ENCODE data around the gene MAPKAPK5. TPM values are rescaled to one million over a fixed set of nuclear protein-coding genes. Genes with fewer than 3 reads are reported as not detected.

Gene MAPKAPK5
- total RNA-seq, 1 donor from 2014 or later: 70.9 TPM

DNA sequence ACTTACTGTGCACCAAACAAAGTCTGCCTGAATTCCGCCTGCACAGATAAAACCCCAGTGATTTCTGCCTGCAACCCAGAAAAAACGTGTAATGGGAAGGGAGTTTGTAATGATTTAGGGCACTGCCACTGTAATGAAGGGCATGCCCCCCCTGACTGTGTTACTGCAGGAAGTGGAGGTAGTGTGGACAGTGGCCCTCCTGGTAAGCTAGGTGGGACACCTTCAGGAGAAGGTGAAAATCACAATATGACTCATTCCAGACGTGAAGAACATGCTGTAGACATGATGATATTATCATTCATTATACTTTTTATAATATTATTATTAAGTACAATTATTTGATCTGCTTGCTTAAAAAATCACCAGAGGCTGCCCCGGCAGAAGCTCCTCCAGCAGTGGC lies 59.2 kb downstream of the MAPKAPK5 start:
- DNase-seq (ENCODE audit: low spot score in 2 of 2, unreplicated experiment in 2 of 2): no peak
- H3K4me3 Mint-ChIP-seq: no peak overlapping the region
- H3K27ac Mint-ChIP-seq: no peak overlapping the region
- peaks cover 6% of the 10 kb centered on the region for H3K9me3 Mint-ChIP-seq
- H3K4me1 Mint-ChIP-seq: no peaks in the 10 kb centered on the region
- TF ChIP-seq, protein P1, sequence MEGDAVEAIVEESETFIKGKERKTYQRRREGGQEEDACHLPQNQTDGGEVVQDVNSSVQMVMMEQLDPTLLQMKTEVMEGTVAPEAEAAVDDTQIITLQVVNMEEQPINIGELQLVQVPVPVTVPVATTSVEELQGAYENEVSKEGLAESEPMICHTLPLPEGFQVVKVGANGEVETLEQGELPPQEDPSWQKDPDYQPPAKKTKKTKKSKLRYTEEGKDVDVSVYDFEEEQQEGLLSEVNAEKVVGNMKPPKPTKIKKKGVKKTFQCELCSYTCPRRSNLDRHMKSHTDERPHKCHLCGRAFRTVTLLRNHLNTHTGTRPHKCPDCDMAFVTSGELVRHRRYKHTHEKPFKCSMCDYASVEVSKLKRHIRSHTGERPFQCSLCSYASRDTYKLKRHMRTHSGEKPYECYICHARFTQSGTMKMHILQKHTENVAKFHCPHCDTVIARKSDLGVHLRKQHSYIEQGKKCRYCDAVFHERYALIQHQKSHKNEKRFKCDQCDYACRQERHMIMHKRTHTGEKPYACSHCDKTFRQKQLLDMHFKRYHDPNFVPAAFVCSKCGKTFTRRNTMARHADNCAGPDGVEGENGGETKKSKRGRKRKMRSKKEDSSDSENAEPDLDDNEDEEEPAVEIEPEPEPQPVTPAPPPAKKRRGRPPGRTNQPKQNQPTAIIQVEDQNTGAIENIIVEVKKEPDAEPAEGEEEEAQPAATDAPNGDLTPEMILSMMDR (IDR thresholded peaks at IDR 0.05; ENCODE audit: unreplicated experiment): no peak
- no peaks in the 10 kb centered on the region for H3K27me3 Mint-ChIP-seq (ENCODE audit: low read depth)
- peaks cover 22% of the 10 kb centered on the region for H3K36me3 Mint-ChIP-seq

DNA sequence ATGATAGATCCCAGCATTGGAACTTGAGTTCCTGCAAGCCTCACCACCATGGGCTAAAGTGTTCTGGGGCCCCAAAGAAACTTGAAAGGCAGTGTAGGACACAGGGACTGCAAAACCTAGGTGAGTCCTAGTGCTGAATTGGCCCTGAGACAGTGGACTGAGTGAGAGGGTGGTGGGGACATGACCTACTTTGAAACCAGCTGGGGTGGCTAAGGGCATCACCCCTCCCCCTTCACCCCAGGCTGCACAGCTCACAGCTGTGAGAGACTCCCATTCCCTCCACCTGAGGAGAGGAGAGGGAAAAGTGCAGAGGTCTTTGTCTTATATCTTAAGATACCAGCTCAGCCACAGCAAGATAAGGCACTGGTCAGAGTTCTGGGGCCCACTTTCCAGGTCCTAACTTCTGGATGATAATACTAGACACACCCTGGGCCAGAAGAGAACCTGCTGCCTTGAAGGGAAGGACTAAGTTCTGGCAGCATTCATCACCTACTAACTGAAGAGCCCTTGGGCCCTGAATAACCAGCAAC lies 62.5 kb downstream of the MAPKAPK5 start:
- Mint-ChIP-seq H3K4me3 (no peak overlapping the region), H3K4me1 (no peaks in the 10 kb centered on the region), H3K27me3 (ENCODE audit: low read depth) (no peaks in the 10 kb centered on the region), H3K9me3 (peaks cover 28% of the 10 kb centered on the region), H3K36me3 (peaks cover 27% of the 10 kb centered on the region), H3K27ac (no peak overlapping the region)
- TF ChIP-seq, protein P1 (IDR thresholded peaks at IDR 0.05; ENCODE audit: unreplicated experiment): no peak
- DNase-seq (ENCODE audit: low spot score in 2 of 2, unreplicated experiment in 2 of 2): no peak

DNA sequence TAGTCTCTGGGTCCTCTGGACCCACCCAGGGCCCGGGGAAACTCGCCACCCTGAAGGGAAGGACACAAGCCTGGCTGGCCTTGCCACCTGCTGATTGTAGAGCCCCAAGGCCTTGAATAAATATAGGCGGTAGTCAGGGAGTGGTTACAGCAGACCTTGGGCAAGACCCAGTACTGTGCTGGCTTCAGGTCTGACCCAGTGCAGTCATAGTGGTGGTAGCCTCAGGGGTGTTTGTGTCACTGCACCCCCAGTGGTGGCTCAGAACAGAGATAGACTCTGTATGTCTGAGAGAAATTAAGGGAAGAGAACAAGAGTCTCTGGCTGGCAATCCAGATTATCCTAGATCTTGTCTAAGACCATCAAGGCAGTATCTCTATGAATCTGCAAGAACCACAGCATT lies 63.5 kb downstream of the MAPKAPK5 start:
- Mint-ChIP-seq H3K36me3 (peaks cover 21% of the 10 kb centered on the region), H3K4me1 (no peaks in the 10 kb centered on the region), H3K4me3 (no peak overlapping the region), H3K27ac (no peak overlapping the region), H3K9me3 (peaks cover 36% of the 10 kb centered on the region), H3K27me3 (ENCODE audit: low read depth) (no peaks in the 10 kb centered on the region)
- no peak for DNase-seq (ENCODE audit: low spot score in 2 of 2, unreplicated experiment in 2 of 2)
- TF ChIP-seq, protein P1 (IDR thresholded peaks at IDR 0.05; ENCODE audit: unreplicated experiment): no peak

DNA sequence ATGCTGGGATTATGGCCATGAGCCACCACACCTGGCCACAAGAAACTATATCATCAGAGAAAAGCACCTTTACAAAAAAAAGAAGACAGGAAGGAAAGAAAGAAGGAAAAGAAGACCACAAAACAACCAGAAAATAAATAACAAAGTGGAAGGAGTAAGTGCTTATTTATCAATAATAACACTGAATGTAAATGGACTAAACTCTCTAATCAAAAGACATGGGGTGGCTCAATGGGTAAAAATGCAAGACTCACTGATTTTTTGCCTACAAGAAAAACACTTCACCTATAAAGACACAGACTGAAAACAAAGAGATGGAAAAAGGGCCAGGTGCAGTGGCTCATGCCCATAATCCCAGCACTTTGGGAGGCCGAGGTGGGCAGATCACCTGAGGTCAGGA lies 65.7 kb downstream of the MAPKAPK5 start:
- peaks cover 19% of the 10 kb centered on the region for H3K36me3 Mint-ChIP-seq

DNA sequence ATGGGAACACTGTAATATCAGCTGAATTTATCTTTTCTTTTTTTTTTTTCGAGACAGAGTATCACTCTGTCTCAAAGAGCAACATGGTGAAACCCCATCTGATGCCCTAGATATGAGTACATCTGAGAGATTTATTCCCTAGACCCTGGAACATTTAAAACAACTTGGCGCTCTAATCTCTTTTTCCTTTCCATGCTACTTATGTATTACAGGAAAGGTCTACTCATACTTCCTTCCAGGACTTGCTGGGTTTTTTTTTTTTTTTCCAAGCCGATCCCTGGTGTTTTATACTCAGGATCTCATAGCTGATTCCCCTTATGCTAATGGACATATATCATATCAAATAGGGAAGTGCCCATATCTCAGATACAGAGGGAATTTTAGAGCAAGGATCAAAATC lies 83.1 kb downstream of the MAPKAPK5 start:
- Mint-ChIP-seq H3K4me1 (no peaks in the 10 kb centered on the region), H3K27me3 (ENCODE audit: low read depth) (no peaks in the 10 kb centered on the region), H3K9me3 (no peaks in the 10 kb centered on the region), H3K27ac (no peak overlapping the region), H3K36me3 (no peaks in the 10 kb centered on the region), H3K4me3 (no peak overlapping the region)
- TF ChIP-seq, protein P1 (IDR thresholded peaks at IDR 0.05; ENCODE audit: unreplicated experiment): no peak
- DNase-seq (ENCODE audit: low spot score in 2 of 2, unreplicated experiment in 2 of 2): no peak

More for the DNA sequence above, 65.7 kb downstream of the MAPKAPK5 start:
- no peak overlapping the region for H3K27ac Mint-ChIP-seq
- no peaks in the 10 kb centered on the region for H3K27me3 Mint-ChIP-seq (ENCODE audit: low read depth)
- no peak overlapping the region for H3K4me3 Mint-ChIP-seq
- TF ChIP-seq, protein P1 (IDR thresholded peaks at IDR 0.05; ENCODE audit: unreplicated experiment): no peak
- peaks cover 38% of the 10 kb centered on the region for H3K9me3 Mint-ChIP-seq
- no peaks in the 10 kb centered on the region for H3K4me1 Mint-ChIP-seq
- DNase-seq (ENCODE audit: low spot score in 2 of 2, unreplicated experiment in 2 of 2): no peak

DNA sequence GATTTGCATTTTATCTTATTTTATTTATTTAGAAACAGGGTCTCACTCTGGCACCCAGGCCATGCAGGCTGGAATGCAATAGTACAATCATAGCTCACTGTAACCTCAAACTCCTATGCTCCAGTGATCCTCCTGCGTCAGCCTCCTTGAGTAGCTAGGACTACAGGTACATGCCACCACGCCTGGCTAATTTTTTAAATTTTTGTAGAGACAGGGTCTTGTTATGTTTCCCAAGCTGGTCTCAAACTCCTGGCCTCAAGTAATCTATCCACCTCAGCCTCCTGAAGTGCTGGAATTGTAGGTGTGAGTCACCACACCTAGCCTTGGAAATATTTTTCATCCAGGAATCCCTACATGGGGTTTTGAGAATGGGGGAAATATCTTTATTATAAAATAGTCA lies 84.6 kb downstream of the MAPKAPK5 start:
- no peak overlapping the region for H3K4me3 Mint-ChIP-seq
- TF ChIP-seq, protein P1 (IDR thresholded peaks at IDR 0.05; ENCODE audit: unreplicated experiment): no peak
- DNase-seq (ENCODE audit: low spot score in 2 of 2, unreplicated experiment in 2 of 2): no peak
- H3K9me3 Mint-ChIP-seq: no peaks in the 10 kb centered on the region
- H3K27me3 Mint-ChIP-seq (ENCODE audit: low read depth): no peaks in the 10 kb centered on the region
- H3K36me3 Mint-ChIP-seq: no peaks in the 10 kb centered on the region
- H3K4me1 Mint-ChIP-seq: no peaks in the 10 kb centered on the region
- no peak overlapping the region for H3K27ac Mint-ChIP-seq

Data from mesothelial cell of epicardium (in vitro differentiated cells).